GM21619 (cell line): ENCODE measurements around the gene DUSP2.

Source experiments
- ATAC-seq: cut with Tn5 transposase; IDR thresholded peaks from one replicate; pipeline ENCODE4 v1.9.1; 2021; ENCODE audit not compliant: unreplicated experiment

DUSP2 gene

DNA sequence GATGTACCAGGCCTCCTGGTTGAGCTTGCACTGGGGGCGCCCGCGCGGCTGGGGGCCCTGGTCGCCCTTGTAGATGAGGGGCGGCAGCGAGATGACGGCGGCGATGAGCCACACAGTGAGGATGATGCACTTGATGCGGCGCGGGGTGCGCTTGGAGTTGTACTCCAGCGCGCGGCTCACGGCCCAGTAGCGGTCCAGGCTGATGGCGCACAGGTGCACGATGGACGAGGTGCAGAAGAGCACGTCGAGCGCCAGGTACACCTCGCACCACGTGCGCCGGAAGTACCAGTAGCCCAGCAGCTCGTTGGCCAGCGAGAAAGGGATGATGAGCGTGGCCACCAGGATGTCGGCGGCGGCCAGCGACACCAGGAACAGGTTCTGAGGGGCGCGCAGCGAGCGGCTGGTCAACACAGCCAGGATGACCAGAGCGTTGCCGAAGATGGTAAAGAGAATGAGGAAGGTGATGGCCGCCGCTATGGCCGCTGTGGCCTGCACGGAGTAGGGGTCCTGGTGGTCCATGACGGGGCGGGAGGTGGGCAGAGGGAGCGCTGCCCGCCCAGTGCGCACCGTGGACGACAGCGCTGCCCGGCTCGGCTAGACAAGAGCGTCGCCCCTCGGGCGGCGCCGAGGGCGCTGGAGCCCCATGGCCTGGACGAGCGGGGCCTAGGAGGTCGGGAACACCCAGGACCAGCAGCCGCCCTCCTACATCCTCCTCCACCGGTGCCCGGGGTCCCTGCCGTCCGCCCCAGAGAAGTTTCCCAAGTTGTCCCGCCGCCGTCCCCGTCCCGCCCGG lies 29.4 kb downstream of the DUSP2 start:
- ATAC-seq, result no peak

- no peak for ATAC-seq
These were observed 30.2 kb downstream of the DUSP2 start for GRCh38 chr2:96114903-96115581.

DNA sequence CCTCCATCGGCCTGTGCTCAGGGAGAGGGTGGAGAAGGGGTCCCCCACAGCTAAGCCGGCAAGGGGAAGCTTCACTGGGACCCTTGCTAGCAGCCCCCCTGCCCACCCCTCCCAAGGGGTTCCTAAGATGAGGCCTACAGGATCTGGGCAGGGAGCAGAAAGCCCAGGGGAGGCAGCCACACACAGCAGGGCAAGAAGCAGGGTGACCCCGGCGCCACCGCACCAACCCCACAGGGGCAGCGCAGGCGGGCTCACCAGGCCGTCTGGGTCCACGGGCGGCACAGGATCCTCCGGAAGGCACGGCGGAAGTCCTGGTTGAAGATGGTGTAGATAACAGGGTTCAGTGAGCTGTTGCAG lies 30.7 kb downstream of the DUSP2 start:
- no peak for ATAC-seq

GRCh38 chr2:96113951-96114350 lies 31.3 kb downstream of the DUSP2 start:
- ATAC-seq, result no peak

GRCh38 chr2:96113367-96113677 lies 31.9 kb downstream of the DUSP2 start:
- ATAC-seq, result no peak

GRCh38 chr2:96112501-96113366 lies 32.5 kb downstream of the DUSP2 start:
- ATAC-seq, result no peak

- ATAC-seq, result no peak
These were observed 33.3 kb downstream of the DUSP2 start for GRCh38 chr2:96111823-96112500.

DNA sequence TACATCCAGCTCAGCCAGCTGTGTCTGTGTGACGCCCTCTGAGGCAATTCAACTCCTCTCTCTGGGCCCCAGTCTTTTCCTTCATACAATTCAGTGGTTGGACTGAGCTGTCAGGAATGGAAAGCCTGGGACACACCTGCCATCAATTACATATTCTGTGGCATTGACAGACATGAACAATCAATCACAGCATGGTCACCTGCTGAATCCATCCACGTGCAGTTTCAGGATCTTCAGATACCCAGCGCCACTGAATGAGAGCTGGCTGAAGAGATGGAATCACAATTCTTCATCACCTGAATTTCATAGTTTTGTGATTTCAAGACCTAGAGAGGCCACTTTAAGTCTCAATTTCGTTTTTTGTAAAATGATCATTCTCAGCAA lies 34.0 kb downstream of the DUSP2 start:
- ATAC-seq, result no peak

GRCh38 chr2:96110621-96111256 lies 34.5 kb downstream of the DUSP2 start:
- ATAC-seq, result no peak

GRCh38 chr2:96109931-96110511 lies 35.2 kb downstream of the DUSP2 start:
- no peak for ATAC-seq

DNA sequence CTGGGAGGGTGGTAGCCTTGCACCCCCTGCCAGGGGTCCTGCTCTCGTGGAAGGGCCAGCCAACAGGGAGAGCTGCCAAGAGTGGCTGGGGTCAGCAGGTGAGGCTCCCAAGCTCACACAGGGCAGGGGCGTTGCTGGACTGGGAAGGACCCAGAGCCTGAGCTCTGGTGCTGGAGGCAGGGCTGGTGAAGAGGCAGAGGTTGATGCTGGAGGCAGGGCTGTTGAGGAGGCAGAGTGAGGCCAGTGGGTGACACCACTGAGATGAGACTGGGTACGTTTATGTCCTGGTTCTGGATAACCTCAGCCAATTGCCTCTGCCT lies 35.9 kb downstream of the DUSP2 start:
- no peak for ATAC-seq

- ATAC-seq, result no peak
These were observed 36.5 kb downstream of the DUSP2 start for GRCh38 chr2:96108541-96109360.

GRCh38 chr2:96108151-96108540 lies 37.1 kb downstream of the DUSP2 start:
- ATAC-seq, result no peak

DNA sequence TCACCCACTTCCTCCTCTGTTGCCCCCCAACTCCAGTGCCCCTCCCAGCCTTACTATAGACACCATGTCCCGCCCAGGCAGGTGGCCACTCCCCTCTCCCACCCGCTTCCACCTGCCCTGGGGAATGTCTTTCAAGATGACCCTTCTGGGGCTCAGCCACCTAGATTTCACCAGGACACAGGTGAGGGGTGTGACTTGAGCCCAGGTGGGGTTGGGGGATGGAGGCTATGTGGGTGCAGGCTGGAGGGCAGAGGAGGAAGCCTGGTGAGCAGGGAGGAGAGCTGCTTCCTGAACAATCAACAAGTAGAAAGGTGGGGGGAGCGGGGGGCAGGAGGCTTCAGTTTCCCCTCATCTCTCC lies 37.6 kb downstream of the DUSP2 start:
- ATAC-seq, result no peak

DNA sequence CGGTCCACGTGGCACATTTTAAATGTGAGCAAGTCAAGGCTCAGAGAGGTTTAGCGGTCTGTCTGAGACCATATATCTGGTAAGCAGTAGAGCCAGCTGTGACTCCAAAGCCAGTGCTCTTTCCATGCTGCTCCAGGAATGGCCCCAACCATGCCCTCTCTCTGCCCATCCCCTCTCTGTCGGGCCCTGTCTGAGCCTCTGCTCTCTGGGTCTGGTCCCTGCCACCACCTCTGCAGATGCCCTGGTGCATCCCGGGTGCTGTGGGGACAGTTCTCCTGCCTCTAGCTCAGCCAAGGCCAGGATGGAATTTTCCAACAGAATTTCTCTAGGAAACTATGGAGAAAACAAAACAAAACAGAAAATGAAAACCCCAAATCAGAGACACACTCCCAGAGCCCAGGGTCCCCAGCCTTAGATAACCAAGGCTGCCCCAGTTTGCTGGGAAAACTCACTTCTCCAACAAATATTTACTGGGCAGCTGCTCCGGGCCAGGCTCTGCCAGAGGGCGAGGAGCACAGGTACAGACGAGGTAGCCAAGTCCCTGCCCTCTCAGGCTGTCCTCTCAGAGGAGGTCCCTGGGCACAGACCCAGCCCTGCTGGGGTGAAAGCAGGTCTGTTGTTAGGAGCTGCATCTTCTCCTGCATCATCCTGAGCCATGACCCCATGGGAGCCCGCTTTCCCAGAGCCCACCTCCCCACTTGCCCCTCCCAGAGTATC lies 38.1 kb downstream of the DUSP2 start:
- no peak for ATAC-seq

DNA sequence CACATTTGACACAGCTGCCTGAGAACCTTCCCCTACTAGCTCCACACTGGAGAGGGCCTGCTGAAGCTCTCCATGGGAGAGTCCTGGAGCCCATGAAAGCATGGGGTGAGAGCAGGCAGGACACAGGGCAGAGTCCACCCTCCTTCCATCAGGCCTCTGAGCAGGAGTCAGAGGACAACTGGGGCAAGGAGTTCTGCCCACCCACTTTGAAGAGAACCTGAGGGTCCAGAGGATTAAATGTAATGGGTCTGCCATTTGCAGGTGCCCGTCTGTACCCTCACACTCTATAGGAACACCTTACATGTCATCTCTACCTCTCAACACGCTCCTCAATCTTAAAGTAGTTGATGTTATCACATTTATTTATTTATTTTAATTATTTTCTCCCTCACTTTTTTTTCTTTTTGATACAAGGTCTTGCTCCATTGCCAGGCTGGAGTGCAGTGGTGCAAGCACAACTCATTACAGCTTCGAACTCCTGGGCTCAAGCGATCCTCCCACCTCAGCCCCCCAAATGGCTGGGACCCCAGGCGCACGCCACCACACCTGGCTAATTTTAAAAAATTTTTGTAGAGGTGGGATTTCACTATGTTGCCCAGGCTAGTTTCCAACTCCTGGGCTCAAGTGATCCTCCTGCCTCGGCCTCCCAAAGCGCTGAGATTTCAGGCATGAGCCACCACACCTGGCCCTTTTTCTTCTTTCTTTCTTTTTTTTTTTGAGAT lies 39.1 kb downstream of the DUSP2 start:
- ATAC-seq, result no peak

- ATAC-seq, result no peak
These were observed 39.9 kb downstream of the DUSP2 start for GRCh38 chr2:96105152-96105915.

- no peak for ATAC-seq
These were observed 40.8 kb downstream of the DUSP2 start for GRCh38 chr2:96104487-96104861.
